SHP77 (cell line): ENCODE data around the gene MED9.
"Not testable (repeated sequence)": the region's sequence is repeated elsewhere in the genome, so short reads cannot be mapped to it uniquely, and the experiment has no call there.

Source experiments
- DNase-seq, 2 experiments: peaks; one replicate each; lab custom pipeline; 2025; lab: John Stamatoyannopoulos, UW

Gene MED9, protein sequence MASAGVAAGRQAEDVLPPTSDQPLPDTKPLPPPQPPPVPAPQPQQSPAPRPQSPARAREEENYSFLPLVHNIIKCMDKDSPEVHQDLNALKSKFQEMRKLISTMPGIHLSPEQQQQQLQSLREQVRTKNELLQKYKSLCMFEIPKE

DNA sequence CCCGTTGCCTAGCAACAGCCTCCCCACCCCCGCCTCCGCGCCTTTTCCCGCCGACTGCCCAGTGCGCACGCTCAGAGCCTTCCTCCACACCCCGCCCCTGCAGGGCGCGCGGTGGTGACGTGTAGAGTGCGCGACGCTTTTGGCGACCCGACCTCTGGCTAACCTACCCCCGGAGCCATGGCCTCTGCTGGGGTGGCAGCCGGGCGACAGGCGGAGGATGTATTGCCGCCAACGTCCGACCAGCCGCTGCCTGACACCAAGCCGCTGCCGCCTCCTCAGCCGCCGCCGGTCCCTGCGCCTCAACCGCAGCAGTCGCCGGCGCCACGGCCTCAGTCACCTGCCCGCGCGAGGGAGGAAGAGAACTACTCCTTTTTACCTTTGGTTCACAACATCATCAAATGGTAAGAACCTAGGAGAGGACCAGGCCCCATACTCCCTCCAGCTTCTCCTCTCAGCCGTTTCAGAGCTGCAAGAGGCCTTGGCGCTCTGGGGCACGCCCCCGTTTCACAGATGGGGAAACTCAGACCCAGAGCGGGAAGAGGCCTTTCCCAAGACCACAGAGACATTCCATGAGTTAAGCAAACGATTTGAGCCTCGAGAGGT, at the start of gene MED9:
Gene MED9 (plus strand): TSS at position 136 of the 603 bp plus-strand sequence. CDS start 42 bp downstream, at position 178.
- DNase-seq = peak; percentile 99

- DNase-seq = no peak
These were observed 47.6 kb upstream of the MED9 start for GRCh38 chr17:17429222-17429621.

- not testable (repeated sequence) for DNase-seq
These were observed 45.9 kb upstream of the MED9 start for GRCh38 chr17:17430924-17431323.

- DNase-seq = no peak
These were observed 45.2 kb upstream of the MED9 start for GRCh38 chr17:17431605-17432004.

- no peak for DNase-seq
These were observed 43.6 kb upstream of the MED9 start for GRCh38 chr17:17433000-17433703.

GRCh38 chr17:17434477-17434876, 42.3 kb upstream of the MED9 start:
- DNase-seq = no peak

GRCh38 chr17:17435323-17435722, 41.5 kb upstream of the MED9 start:
- DNase-seq = no peak

DNA sequence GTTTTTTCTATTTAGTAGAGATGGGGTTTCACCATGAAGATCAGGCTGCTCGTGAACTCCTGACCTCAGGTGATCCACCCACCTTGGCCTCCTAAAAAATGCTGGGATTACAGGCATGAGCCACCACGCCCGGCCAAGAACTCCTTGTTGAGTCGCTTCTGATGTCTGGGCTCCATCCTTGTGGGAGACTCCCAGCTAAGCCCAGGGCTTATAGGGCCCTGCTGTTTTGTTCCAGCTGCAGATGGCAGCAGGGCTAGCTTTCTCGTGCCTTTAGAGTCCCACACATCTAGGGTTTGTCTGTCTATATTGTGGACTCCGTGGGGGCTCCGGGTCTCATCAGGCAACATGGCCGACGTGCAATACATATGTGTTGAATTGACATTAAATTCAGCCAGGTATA, 39.3 kb upstream of the MED9 start:
- no peak for DNase-seq

DNA sequence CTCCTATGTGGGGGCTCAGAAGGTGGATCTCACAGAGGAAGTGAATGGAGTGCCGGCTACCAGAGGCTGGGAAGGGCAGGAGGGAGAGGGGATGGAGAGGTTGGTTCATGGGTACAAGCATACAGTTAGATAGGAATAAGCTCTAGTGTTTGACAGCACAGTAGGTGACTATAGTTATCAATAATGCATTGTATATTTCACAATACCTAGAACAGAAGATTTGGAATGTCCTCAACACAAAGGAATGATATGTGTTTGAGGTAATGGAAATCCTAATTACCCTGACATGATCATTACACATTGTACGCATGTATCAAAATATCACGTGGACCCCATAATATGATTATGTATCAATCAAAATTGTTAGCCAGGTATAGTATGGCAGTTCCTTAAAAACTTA, 38.9 kb upstream of the MED9 start:
- DNase-seq = no peak

- DNase-seq = peak; percentile 97 to 98
These were observed 36.6 kb upstream of the MED9 start for GRCh38 chr17:17440010-17440843.

GRCh38 chr17:17440938-17441675, 35.7 kb upstream of the MED9 start:
- DNase-seq = no peak

DNA sequence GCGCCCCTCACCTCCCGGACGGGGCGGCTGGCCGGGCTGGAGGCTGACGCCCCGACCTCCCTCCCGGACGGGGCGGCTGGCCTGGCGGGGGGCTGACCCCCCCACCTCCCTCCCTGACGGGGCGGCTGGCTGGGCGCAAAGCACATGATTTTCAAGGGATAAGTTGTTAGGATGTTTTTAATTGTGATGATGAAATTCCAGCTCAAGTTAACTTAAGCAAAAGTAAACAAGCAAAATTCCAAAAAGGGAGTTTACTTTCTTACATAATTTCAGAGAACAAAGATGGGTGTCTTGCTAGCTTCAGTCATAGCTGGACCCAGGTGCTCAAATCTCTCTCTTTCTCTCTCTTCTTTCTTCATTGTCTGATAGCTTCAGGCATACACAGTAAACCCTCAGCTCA, 33.6 kb upstream of the MED9 start:
- no peak for DNase-seq

DNA sequence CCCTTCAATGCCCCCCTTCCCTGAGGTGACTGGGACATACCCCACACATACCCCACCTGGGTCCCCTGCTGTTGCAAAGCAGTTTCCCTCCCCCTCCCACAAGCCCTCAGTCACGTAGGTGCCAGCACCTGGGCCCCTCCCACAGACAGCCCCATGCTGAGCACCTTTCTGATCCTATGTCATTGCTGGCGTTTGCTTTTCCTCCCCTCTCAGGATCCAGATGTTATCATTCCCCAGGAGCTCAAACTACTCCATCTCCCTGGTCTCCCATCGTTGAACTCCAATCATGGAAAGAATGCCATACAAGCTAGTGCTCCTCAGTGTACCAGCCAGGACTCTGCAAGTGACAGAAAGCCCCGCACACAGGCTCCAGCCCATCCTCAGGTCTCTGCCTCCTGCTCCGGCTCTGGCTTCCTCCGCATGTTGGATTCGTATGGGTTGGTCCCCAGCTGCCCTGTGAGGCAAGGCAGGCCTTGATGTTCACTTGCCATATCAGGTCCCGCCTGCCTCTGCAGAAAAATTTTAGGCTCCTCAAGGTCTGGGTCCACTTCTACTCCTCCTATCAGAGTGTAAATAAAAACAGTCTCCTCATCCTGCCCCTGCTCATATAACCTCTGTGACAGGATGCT, 31.4 kb upstream of the MED9 start:
- DNase-seq = peak in 1 of 2 experiments; percentile 68

DNA sequence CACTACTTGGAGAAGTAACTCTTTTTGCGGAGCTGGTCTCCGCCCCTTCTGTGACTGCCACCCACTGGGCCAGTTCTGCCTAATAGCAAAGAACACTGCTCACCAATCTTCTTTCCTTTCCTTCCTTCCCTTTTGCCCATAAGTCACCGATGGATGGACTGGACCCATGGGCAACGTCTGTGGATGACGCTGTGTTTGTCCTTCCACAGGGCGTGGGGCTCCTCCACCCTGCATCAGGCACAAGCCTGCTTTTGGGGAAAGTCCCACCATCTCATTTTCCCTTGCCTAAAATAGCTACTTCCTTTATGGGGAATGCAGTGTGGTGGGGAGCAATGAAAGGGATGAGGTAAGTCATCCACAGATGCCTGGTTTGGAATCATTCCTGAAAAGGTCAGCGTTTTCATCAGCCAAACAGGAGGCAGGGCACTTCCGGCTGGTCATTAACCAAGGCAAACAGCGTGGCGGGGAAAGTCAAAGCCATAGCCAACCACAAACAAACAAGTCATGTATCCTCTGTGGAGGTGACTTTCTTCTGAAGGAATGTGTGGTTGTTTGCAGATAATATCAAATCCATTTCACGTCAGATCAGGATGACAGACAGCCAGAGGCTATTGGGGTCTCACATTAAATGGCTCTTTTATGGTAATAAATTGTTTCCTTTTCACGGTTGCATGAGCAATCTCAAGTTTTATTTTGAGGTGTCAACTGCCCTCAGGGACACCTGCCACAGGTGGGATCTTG, 30.7 kb upstream of the MED9 start:
- peak; percentile 86 to 94 for DNase-seq

- DNase-seq = peak in 1 of 2 experiments; percentile 76
These were observed 30.1 kb upstream of the MED9 start for GRCh38 chr17:17446666-17447155.

DNA sequence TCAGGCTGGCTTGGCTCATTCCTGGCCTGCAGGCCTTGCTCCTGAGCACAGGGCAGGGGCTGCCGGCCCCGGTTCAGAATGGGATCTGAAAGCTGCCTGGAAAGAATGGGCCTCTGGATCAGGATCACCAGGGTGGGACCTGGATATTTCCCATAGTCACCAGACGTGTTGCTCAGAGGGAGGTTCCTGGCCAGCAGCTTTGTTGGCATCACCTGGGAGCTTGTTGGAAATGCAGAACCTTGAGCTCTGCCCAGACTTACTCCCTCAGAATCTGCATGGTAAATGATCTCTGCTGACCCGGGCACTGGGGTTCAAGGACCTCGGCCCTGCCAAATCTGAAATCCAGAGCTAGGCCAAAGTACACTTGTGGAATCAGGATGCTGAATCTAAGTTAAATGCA, 29.5 kb upstream of the MED9 start:
- DNase-seq = no peak

DNA sequence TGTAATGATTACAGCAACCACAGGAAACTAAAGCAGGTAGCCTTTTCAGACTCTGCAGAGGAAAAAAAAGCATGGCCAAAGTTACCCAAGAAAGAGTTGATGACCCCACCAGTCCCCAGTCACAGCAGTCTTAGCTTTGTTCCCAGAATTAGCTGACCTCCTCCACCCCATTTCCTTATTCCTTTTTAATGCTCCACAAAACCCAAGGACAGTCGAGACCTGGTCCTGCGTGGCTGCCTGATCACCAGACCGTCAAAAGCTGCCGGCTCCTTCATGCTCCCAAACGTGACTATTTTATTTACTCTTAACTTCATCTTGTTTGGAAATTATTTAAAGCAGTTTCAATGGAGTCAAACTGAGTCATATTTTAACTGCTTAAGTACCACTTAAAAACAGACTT, 28.7 kb upstream of the MED9 start:
- no peak for DNase-seq

DNA sequence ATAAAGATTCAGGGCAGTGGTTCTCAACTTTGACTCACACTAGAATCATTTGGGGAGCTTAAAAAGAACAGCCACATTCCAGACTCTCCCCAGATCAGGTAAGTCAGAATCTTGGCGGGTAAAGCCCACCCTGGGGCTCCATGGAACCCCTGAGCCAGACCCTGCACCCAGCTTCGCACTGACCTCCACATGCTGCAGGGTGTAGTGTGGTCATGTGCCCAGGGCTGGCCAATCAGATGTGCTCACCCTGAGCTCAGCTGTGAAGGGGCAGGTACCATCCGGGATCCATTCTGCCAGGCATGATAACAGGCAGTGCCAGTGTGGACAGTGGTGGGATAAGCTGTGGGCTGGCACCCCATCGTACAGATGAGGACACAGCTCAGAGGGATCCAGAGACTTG, 28.1 kb upstream of the MED9 start:
- DNase-seq = no peak

DNA sequence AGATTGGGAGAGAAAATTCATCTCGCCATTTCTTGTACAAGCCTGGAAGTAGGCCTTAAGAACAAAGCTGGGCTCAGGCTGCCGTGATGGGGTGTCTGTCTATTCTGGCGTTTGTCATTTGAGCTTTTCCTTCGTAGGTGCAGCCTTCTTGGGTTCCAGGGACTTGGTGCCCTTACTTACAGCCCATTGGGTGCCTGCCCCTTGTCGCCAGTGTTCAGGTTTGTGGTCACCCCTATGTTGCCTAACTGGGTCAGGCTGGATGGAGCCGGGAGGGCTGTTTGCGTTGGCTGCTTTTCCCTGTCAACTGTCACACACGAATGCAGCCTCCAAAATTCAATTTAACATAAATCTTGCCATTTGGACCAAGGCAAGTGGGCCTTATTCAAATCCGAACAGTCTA, 23.7 kb upstream of the MED9 start:
- DNase-seq = no peak

- DNase-seq = no peak
These were observed 22.5 kb upstream of the MED9 start for GRCh38 chr17:17454276-17454675.

GRCh38 chr17:17454700-17455099, 22.1 kb upstream of the MED9 start:
- DNase-seq = not testable (repeated sequence)
